SU-DHL-6 (cell line): ENCODE data around the gene COL6A1.

Experiments
- CTCF ChIP-seq: fragments of 200-600 bp; sonication (generic); IDR thresholded peaks from one replicate; pipeline ENCODE4 v1.5.1; 2017; ENCODE audit warnings: antibody characterized with exemption, mild to moderate bottlenecking, low read length, moderate library complexity; ENCODE audit not compliant: insufficient read depth, poor library complexity, severe bottlenecking
- EZH2phosphoT487 ChIP-seq: fragments of 200-600 bp; sonication (generic), shearing (Covaris generic); conservative IDR thresholded peaks from 2 replicates; pipeline ENCODE4 v1.6.1; 2018; ENCODE audit warnings: mild to moderate bottlenecking, antibody characterized with exemption, low read length, moderate library complexity, mixed read lengths

DNA sequence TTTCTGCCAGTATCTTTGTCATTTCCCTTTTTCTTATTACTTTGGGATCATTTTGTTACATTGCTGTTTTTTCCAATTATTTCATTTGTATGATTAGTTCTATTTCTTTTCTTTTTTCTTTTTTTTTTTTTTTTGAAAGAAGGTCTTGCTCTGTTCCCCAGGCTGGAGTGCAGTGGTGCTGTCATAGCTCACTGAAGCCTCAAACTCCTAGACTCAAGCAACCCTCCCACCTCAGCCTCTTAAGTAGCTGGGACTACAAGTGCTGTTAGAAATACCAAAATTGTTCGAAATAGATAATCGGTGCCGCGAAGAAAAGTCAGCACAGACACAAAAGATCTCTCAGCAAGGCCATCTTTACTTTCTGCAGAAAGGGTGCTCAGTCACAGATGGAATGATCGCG is 26.6 kb upstream of the COL6A1 start:
- no peak for TF ChIP-seq EZH2phosphoT487
- TF ChIP-seq CTCF: no peak
